ENCODE results near the gene MYO1A. TPM values are rescaled to one million over a fixed set of nuclear protein-coding genes. Genes with fewer than 3 reads are reported as not detected.
"Not testable (repeated sequence)": the region's sequence is repeated elsewhere in the genome, so short reads cannot be mapped to it uniquely, and the experiment has no call there.

Gene MYO1A
- total RNA-seq, 1 donor from 2014 or later: 0.36 TPM

DNA sequence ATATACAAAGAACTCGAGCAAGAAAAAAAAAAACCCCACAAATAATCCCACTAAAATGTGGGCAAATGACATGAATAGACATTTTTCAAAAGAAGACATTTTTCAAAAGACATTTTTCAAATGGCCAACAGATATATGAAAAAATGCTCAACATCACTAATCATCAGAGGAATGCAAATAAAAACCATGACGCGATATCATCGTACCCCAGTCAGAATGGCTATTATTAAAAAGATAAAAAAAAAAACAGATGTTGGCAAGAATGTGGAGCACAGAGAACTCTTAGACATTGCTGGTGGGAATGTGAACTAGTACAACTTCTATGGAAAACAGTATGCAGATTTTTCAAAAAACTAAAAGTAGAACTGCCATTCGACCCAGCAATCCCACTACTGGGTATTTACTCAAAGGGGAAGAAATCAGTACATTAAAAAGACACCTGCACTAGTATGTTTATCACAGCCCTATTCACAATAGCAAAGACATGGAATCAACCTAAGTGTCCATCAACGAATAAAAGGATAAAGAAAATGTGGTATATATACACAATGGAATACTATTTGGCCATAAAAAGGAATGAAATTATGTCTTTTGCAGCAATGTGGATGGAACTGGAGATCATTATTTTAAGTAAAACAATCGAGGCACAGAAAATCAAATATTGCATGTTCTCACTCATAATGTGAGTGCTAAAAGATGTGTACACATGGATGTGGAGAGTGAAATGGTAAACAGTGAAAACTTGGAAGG lies 59.9 kb downstream of the MYO1A start:
- H3K36me3 Mint-ChIP-seq (ENCODE audit: low read depth, unreplicated experiment): no peaks in the 10 kb centered on the region
- peaks cover 74% of the 10 kb centered on the region for H3K4me1 Mint-ChIP-seq (ENCODE audit: unreplicated experiment)
- DNase-seq (ENCODE audit: low spot score): no peak
- H3K27ac Mint-ChIP-seq (ENCODE audit: unreplicated experiment): no peak overlapping the region
- H3K27me3 Mint-ChIP-seq (ENCODE audit: unreplicated experiment): peaks cover 9% of the 10 kb centered on the region
- peak overlapping the region; percentile 10 for H3K4me3 Mint-ChIP-seq (ENCODE audit: unreplicated experiment)
- H3K9me3 Mint-ChIP-seq (ENCODE audit: unreplicated experiment): no peaks in the 10 kb centered on the region
- TF ChIP-seq, protein P1, sequence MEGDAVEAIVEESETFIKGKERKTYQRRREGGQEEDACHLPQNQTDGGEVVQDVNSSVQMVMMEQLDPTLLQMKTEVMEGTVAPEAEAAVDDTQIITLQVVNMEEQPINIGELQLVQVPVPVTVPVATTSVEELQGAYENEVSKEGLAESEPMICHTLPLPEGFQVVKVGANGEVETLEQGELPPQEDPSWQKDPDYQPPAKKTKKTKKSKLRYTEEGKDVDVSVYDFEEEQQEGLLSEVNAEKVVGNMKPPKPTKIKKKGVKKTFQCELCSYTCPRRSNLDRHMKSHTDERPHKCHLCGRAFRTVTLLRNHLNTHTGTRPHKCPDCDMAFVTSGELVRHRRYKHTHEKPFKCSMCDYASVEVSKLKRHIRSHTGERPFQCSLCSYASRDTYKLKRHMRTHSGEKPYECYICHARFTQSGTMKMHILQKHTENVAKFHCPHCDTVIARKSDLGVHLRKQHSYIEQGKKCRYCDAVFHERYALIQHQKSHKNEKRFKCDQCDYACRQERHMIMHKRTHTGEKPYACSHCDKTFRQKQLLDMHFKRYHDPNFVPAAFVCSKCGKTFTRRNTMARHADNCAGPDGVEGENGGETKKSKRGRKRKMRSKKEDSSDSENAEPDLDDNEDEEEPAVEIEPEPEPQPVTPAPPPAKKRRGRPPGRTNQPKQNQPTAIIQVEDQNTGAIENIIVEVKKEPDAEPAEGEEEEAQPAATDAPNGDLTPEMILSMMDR (IDR thresholded peaks at IDR 0.05; ENCODE audit: unreplicated experiment): no peak

DNA sequence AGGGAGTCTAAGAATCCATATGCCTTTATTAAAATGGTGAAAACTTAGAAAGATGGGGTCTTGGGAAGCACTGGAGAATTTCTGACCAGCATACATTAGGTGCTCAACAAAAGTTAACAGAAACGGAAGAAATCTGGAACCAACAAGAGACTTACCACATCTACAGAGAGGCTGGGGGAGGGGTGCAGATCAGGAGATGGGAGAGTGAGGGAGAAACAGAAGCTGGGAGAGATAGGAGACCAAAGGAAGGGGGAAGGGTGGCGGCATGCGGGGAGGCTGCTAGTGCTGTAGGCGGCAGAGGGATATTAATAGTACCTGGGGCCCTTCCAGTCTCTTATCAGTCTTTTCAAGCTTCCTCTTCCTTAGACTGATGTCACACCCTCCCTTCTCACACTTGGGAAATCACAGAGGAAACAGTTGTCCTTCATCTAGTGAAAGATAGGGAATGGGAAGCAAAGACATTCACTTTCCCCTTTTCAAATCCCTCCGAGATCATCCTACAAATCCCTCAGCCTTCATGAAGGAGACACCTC lies 61.7 kb downstream of the MYO1A start:
- peak overlapping the region; percentile 85 for H3K27ac Mint-ChIP-seq (ENCODE audit: unreplicated experiment)
- H3K4me3 Mint-ChIP-seq (ENCODE audit: unreplicated experiment): peak overlapping the region; percentile 10
- H3K36me3 Mint-ChIP-seq (ENCODE audit: low read depth, unreplicated experiment): peaks cover 4% of the 10 kb centered on the region
- H3K27me3 Mint-ChIP-seq (ENCODE audit: unreplicated experiment): peaks cover 10% of the 10 kb centered on the region
- no peaks in the 10 kb centered on the region for H3K9me3 Mint-ChIP-seq (ENCODE audit: unreplicated experiment)
- TF ChIP-seq, protein P1 (IDR thresholded peaks at IDR 0.05; ENCODE audit: unreplicated experiment): no peak
- peak; percentile 54 for DNase-seq (ENCODE audit: low spot score)
- H3K4me1 Mint-ChIP-seq (ENCODE audit: unreplicated experiment): peaks cover 69% of the 10 kb centered on the region

DNA sequence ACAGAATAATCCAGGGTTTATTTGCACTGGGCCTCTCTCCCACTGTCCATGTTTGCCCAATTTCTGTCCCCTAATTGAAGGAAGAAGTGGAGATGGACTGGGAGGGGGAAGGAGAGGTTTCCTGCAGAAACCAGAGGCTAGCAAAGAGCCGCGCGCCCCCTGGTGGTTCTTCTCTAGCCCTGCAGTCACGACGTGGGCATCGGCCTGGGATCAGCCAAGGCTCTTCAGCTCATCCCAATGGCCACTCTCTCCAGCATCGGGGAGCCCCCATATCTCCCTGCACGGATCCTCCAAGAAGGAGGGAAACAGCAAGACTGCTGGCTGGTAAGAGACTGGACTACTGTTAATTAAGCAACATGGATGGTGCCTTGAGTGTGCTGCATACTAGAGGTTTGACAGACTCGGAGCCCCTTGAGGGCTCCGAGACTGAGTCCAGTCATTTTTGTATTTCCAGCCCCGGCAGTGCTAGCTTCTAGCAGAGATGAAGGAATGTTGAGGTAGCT lies 62.3 kb downstream of the MYO1A start:
- TF ChIP-seq, protein P1 (IDR thresholded peaks at IDR 0.05; ENCODE audit: unreplicated experiment): peak; percentile 87
- peak; percentile 71 for DNase-seq (ENCODE audit: low spot score)
- peaks cover 62% of the 10 kb centered on the region for H3K4me1 Mint-ChIP-seq (ENCODE audit: unreplicated experiment)
- peaks cover 4% of the 10 kb centered on the region for H3K36me3 Mint-ChIP-seq (ENCODE audit: low read depth, unreplicated experiment)
- no peaks in the 10 kb centered on the region for H3K9me3 Mint-ChIP-seq (ENCODE audit: unreplicated experiment)
- peak overlapping the region; percentile 85 for H3K27ac Mint-ChIP-seq (ENCODE audit: unreplicated experiment)
- H3K27me3 Mint-ChIP-seq (ENCODE audit: unreplicated experiment): peaks cover 10% of the 10 kb centered on the region
- H3K4me3 Mint-ChIP-seq (ENCODE audit: unreplicated experiment): no peak overlapping the region

DNA sequence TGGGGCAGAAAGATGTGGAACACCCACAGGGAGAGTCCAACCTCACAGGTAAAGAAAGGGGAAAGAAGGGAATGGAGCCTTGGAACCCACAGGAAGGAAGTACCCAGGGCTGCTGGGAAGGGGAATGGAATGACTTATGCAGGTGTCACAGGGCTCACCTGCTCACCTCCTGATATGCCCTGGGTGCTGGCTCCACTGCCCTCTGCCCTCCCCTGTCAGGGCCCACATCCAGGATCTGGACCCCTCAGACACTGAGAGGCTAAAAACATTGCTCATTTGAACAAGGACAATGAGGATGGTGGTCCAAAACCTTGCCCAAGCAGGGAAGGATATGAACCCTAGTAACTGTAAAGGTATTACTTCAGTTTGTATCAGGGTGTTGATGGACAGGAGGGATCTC lies 62.9 kb downstream of the MYO1A start:
- no peak overlapping the region for H3K4me3 Mint-ChIP-seq (ENCODE audit: unreplicated experiment)
- H3K36me3 Mint-ChIP-seq (ENCODE audit: low read depth, unreplicated experiment): peaks cover 4% of the 10 kb centered on the region
- no peak overlapping the region for H3K27ac Mint-ChIP-seq (ENCODE audit: unreplicated experiment)
- H3K27me3 Mint-ChIP-seq (ENCODE audit: unreplicated experiment): peaks cover 10% of the 10 kb centered on the region
- no peaks in the 10 kb centered on the region for H3K9me3 Mint-ChIP-seq (ENCODE audit: unreplicated experiment)
- DNase-seq (ENCODE audit: low spot score): no peak
- peaks cover 60% of the 10 kb centered on the region for H3K4me1 Mint-ChIP-seq (ENCODE audit: unreplicated experiment)
- TF ChIP-seq, protein P1 (IDR thresholded peaks at IDR 0.05; ENCODE audit: unreplicated experiment): no peak

DNA sequence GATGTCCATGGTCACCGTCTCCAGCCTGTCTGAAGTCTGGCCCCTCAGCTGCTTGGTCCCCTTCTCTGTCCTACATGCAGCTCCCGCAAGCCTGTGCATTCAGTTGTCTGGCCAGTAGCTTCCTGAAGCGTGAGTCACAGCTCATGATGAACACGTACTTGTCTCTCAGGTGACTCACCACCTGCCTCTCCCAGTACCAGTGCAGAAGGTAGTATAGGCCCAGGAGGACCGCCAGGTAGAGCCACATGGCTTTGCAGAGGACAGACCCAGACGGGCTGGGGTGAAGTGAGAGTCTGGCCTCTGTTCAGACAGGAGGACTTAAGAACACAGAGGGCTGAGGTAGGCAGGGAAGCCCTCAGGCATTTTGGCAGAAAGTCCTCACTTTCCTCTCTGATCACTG lies 64.2 kb downstream of the MYO1A start:
- H3K4me1 Mint-ChIP-seq (ENCODE audit: unreplicated experiment): peaks cover 50% of the 10 kb centered on the region
- not testable (repeated sequence) for DNase-seq (ENCODE audit: low spot score); H3K9me3 Mint-ChIP-seq (ENCODE audit: unreplicated experiment); H3K4me3 Mint-ChIP-seq (ENCODE audit: unreplicated experiment); H3K27me3 Mint-ChIP-seq (ENCODE audit: unreplicated experiment); H3K27ac Mint-ChIP-seq (ENCODE audit: unreplicated experiment); H3K36me3 Mint-ChIP-seq (ENCODE audit: low read depth, unreplicated experiment)
